GM18858 (cell line): Measurements from ENCODE around the gene TMEM37.

Experiments used
- ATAC-seq: cut with Tn5 transposase; IDR thresholded peaks from one replicate; pipeline ENCODE4 v1.9.1; 2021; ENCODE audit not compliant: unreplicated experiment

The TMEM37 gene

GRCh38 chr2:119451336-119452050, 19.8 kb downstream of the TMEM37 start:
- no peak for ATAC-seq

- ATAC-seq: no peak
These were observed 22.4 kb downstream of the TMEM37 start for GRCh38 chr2:119453972-119454593.

- no peak for ATAC-seq
These were observed 23.5 kb downstream of the TMEM37 start for GRCh38 chr2:119455066-119455718.

GRCh38 chr2:119460076-119460475, 28.4 kb downstream of the TMEM37 start:
- ATAC-seq: no peak

GRCh38 chr2:119461811-119462210, 30.2 kb downstream of the TMEM37 start:
- no peak for ATAC-seq

GRCh38 chr2:119462574-119462973, 30.9 kb downstream of the TMEM37 start:
- ATAC-seq: no peak

GRCh38 chr2:119463136-119463535, 31.5 kb downstream of the TMEM37 start:
- ATAC-seq: no peak

- no peak for ATAC-seq
These were observed 32.3 kb downstream of the TMEM37 start for GRCh38 chr2:119463990-119464389.

- ATAC-seq: no peak
These were observed 33.3 kb downstream of the TMEM37 start for GRCh38 chr2:119464981-119465380.

- ATAC-seq: no peak
These were observed 34.0 kb downstream of the TMEM37 start for GRCh38 chr2:119465687-119466086.

- no peak for ATAC-seq
These were observed 34.7 kb downstream of the TMEM37 start for GRCh38 chr2:119466373-119466772.

GRCh38 chr2:119468154-119468955, 36.7 kb downstream of the TMEM37 start:
- ATAC-seq: no peak

- ATAC-seq: no peak
These were observed 37.5 kb downstream of the TMEM37 start for GRCh38 chr2:119469131-119469530.

GRCh38 chr2:119469661-119470297, 38.1 kb downstream of the TMEM37 start:
- no peak for ATAC-seq

- ATAC-seq: no peak
These were observed 41.1 kb downstream of the TMEM37 start for GRCh38 chr2:119472749-119473148.

- ATAC-seq: no peak
These were observed 42.1 kb downstream of the TMEM37 start for GRCh38 chr2:119473621-119474370.

GRCh38 chr2:119474371-119475224, 42.9 kb downstream of the TMEM37 start:
- ATAC-seq: no peak

- ATAC-seq: no peak
These were observed 43.7 kb downstream of the TMEM37 start for GRCh38 chr2:119475225-119475856.

GRCh38 chr2:119475857-119476244, 44.2 kb downstream of the TMEM37 start:
- ATAC-seq: no peak
